Mucosa of stomach (tissue), 1 donor: ENCODE results near the gene MBOAT7.
"Not testable (repeated sequence)": the region's sequence is repeated elsewhere in the genome, so short reads cannot be mapped to it uniquely, and the experiment has no call there.

Experiments used
- H3K27me3 ChIP-seq: one replicate; pipeline ENCODE4 v1.7.0; 2013; ENCODE audit warnings: mild to moderate bottlenecking, low read length; ENCODE audit not compliant: control insufficient read depth, insufficient read depth
- H3K36me3 ChIP-seq: one replicate; pipeline ENCODE4 v1.7.0; 2013; ENCODE audit warnings: low read length; ENCODE audit not compliant: control insufficient read depth, insufficient read depth
- H3K4me1 ChIP-seq: one replicate; pipeline ENCODE4 v1.7.0; 2013; ENCODE audit warnings: mild to moderate bottlenecking, low read length; ENCODE audit not compliant: control insufficient read depth, insufficient read depth
- H3K4me3 ChIP-seq: one replicate; pipeline ENCODE4 v1.7.0; 2013; ENCODE audit warnings: low read length
- H3K9ac ChIP-seq: one replicate; pipeline ENCODE4 v1.7.0; 2013; ENCODE audit warnings: mild to moderate bottlenecking, low read length, moderate library complexity
- H3K9me3 ChIP-seq: one replicate; pipeline ENCODE4 v1.7.0; 2013; ENCODE audit warnings: mild to moderate bottlenecking, low read length, moderate library complexity; ENCODE audit not compliant: control insufficient read depth
- donor health status: Pancreatic carcinoma.

Gene MBOAT7

GRCh38 chr19:54193011-54193410 lies 3.6 kb upstream of the MBOAT7 start:
- Histone ChIP-seq H3K9me3 (no peaks in the 10 kb centered on the region), H3K36me3 (no peaks in the 10 kb centered on the region), H3K4me1 (peaks cover 19% of the 10 kb centered on the region), H3K4me3 (no peak overlapping the region), H3K27me3 (no peaks in the 10 kb centered on the region), H3K9ac (no peak overlapping the region)

DNA sequence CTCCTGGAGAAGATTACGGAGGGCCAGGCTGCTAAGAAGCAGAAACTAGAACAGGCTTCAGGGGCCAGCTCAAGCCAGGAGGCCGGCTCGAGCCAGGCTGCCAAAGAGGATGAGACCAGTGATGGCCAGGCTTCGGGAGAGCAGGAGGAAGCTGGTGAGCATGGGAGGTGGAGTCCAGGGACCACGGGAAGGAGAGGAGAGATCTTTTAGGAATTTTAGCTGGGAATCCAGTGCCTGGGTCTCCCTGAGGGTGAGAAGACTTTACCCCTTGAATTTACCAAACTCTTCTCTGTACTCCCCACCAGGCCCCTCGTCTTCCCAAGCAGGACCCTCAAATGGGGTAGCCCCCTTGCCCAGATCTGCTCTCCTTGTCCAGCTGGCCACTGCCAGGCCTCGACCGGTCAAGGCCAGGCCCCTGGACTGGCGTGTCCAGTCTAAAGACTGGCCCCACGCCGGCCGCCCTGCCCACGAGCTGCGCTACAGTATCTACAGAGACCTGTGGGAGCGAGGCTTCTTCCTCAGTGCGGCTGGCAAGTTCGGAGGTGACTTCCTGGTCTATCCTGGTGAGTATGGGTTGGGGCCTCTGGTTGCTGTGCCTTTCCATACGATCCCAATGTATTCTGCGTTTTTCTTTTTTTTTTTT lies 2.6 kb upstream of the MBOAT7 start:
- peak overlapping the region; percentile 77 for H3K4me3 ChIP-seq
- no peaks in the 10 kb centered on the region for H3K27me3 ChIP-seq
- H3K9me3 ChIP-seq: no peaks in the 10 kb centered on the region
- peak overlapping the region; percentile 90 for H3K9ac ChIP-seq
- peaks cover 27% of the 10 kb centered on the region for H3K4me1 ChIP-seq
- H3K36me3 ChIP-seq: no peaks in the 10 kb centered on the region

DNA sequence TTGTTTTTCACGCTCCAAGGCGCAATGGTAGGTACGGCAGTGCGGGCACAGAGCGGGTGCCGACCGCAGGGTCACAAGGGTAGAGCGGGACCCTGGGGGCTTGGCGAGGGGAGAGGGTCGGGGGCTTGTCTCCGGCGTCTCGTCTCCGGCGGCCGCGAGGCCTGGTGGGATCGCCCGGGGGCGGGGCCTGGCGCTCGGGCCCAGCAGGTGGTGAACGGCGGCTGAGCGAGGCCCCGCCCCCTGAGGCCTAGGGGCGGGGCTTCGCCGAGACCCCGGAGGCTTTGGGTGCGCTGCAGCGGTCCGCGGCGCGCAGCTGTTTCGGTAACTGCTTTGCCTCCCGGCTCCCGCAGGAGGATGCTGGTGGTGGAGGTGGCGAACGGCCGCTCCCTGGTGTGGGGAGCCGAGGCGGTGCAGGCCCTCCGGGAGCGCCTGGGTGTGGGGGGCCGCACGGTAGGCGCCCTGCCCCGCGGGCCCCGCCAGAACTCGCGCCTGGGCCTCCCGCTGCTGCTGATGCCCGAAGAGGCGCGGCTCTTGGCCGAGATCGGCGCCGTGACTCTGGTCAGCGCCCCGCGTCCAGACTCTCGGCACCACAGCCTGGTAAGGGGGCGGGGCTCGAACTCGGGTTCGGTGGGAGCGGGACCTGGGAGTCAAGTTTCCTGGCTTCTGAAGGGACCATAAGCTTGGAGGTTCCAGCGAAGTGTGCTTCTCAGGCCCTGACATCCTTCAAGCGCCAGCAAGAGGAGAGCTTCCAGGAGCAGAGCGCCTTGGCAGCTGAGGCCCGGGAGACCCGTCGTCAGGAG lies 1.8 kb upstream of the MBOAT7 start, which contains the start of gene TSEN34:
Gene TSEN34 (plus strand): TSS at position 298 of the 800 bp plus-strand sequence. CDS start 57 bp downstream, at position 355.
- Histone ChIP-seq H3K9ac (peak within 1 kb of the TSS; percentile 90), H3K4me1 (peaks cover 33% of the 10 kb centered on the region), H3K4me3 (peak within 1 kb of the TSS; percentile 77), H3K27me3 (no peaks in the 10 kb centered on the region), H3K36me3 (no peaks in the 10 kb centered on the region), H3K9me3 (no peaks in the 10 kb centered on the region)

GRCh38 chr19:54190503-54191010 lies 1.2 kb upstream of the MBOAT7 start:
- H3K36me3 ChIP-seq: no peaks in the 10 kb centered on the region
- H3K4me1 ChIP-seq: peaks cover 33% of the 10 kb centered on the region

DNA sequence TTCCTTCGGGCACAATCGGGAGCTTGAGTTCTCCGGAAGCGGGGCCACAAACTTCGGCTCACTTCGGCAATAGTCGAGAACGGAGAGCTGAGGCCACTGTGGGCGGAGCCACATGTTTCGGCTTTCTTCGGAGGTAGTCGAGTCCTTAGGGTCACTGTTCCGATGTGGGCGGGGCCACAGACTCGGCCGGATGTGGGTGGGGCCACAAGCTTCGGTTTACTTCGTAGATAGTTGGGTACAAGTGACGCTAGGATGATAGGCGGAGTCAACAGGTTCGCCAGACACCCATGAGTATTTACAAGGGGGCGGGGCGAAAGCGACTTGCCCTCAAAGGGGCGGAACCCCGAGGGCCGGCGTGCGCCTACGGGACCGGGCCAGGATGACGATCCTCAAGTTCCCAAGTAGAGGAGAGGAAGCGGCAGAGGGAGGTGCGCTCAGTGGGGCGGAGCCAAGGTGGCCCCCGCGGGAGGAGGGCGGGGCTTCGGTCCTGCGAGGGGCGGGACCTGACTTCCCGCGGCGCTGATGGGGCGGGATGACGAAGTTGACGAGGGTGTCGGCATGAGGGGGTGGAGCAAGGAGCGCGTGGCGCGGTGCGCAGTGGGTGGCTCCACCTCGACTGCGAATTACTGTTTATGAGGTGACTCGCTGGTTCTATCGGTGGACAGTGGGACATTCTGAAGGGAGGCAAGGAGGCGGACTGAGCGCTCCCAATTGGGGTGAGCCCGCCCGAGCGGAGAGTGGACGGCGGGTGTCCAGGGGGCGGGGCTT lies 539 bp upstream of the MBOAT7 start:
- Histone ChIP-seq H3K27me3 (no peaks in the 10 kb centered on the region), H3K36me3 (no peaks in the 10 kb centered on the region), H3K4me1 (peaks cover 33% of the 10 kb centered on the region), H3K9me3 (no peaks in the 10 kb centered on the region), H3K9ac (peak overlapping the region; percentile 90), H3K4me3 (peak overlapping the region; percentile 37)

More at GRCh38 chr19:54190503-54191010, 1.2 kb upstream of the MBOAT7 start:
- Histone ChIP-seq H3K9me3 (no peaks in the 10 kb centered on the region), H3K9ac (peak overlapping the region; percentile 90), H3K4me3 (peak overlapping the region; percentile 77), H3K27me3 (no peaks in the 10 kb centered on the region)

GRCh38 chr19:54188215-54188871 lies 1.0 kb downstream of the MBOAT7 start:
- H3K27me3 ChIP-seq: no peaks in the 10 kb centered on the region
- no peaks in the 10 kb centered on the region for H3K36me3 ChIP-seq
- no peaks in the 10 kb centered on the region for H3K9me3 ChIP-seq

DNA sequence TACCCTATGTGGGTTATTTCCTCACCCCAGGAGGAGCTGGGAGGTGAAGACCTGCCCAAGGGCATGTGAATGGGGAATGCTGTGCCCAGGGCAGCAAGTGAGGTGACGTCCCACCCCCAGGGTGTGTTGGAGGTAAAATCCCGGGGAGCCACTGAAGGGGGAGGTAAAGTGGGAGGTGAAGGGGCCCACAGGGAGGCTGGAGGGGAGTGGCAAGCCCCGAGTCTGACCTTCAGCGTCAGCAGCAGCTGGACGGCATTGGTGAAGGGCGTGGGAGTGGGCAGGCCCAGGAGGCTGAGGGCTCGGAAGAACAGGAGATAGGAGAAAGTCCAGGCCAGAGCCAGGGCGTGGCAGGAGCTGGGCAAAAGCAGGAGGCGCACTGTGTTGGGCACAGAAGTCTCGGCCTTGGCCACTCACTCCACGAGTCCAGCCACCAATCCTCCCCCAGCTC lies 2.4 kb downstream of the MBOAT7 start:
- Histone ChIP-seq H3K4me3 (no peak overlapping the region), H3K27me3 (no peaks in the 10 kb centered on the region), H3K36me3 (no peaks in the 10 kb centered on the region), H3K9ac (peak overlapping the region; percentile 24), H3K4me1 (peaks cover 28% of the 10 kb centered on the region), H3K9me3 (no peaks in the 10 kb centered on the region)

More at GRCh38 chr19:54188215-54188871, 1.0 kb downstream of the MBOAT7 start:
- peaks cover 33% of the 10 kb centered on the region for H3K4me1 ChIP-seq
- peak overlapping the region; percentile 81 for H3K9ac ChIP-seq
- peak overlapping the region; percentile 22 for H3K4me3 ChIP-seq

DNA sequence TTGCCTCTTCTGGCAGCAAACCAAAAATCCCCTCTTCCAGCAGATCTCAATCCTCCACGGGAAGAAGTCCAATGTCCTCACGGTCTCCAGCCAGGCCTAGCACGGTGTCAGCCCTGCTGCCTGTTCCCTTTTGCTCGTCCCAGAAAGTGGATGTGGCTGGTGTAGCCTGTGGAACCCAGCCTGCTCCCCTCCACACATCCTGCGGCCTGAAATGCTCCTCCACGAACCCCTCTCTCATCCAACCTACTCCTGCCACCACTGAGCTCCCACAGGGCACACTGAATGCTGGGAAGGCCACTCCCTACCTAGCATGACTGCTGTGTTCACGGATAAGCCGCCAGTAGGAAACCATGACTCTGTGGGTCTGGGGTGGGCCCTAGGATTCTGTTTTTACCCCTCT lies 3.0 kb downstream of the MBOAT7 start:
- H3K4me3 ChIP-seq: no peak overlapping the region
- H3K9ac ChIP-seq: peak overlapping the region; percentile 24
- H3K27me3 ChIP-seq: no peaks in the 10 kb centered on the region

GRCh38 chr19:54183431-54183830 lies 5.9 kb downstream of the MBOAT7 start:
- Histone ChIP-seq H3K9ac (no peak overlapping the region), H3K4me1 (peaks cover 29% of the 10 kb centered on the region), H3K27me3 (no peaks in the 10 kb centered on the region), H3K4me3 (no peak overlapping the region), H3K36me3 (no peaks in the 10 kb centered on the region), H3K9me3 (no peaks in the 10 kb centered on the region)

More for the DNA sequence above, 3.0 kb downstream of the MBOAT7 start:
- no peaks in the 10 kb centered on the region for H3K36me3 ChIP-seq
- H3K4me1 ChIP-seq: peaks cover 23% of the 10 kb centered on the region
- no peaks in the 10 kb centered on the region for H3K9me3 ChIP-seq

DNA sequence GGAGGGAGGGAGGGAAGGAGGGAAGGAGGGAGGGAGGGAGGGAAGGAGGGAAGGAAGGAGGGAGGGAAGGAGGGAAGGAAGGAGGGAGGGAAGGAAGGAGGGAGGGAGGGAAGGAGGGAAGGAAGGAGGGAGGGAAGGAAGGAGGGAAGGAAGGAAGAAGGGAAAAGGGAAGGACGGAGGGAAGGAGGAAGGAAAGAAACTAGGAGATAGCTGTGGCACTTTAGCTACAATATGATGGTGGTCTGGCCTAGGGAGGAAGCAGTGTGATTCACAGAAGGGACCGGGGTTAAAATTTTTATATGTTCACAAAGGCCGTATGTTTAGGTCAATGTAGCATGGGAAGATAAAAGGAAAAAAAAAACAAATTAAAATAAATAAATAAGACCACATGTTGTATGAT lies 7.5 kb downstream of the MBOAT7 start:
- not testable (repeated sequence) for H3K36me3 ChIP-seq

DNA sequence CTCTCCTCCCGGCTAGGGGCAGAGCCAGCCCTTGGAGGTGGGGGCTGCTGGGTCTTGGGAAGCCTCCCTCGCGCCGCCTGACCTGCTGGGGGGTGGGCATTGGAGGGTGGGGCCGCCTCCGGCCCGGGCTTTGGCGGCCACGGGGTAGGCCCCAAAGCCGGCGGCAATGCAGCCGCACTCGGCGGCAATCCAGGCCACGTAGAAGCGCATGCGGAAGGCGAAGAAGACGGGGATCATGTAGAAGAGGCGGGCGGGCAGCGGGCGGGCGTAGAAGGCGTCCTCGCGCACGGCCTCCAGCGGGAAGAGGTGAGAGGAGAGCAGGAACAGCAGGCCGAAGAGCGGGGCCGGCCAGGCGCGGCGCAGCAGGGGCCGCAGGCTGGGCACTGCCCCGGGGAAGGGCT lies 8.7 kb downstream of the MBOAT7 start:
- Histone ChIP-seq H3K4me1 (peaks cover 11% of the 10 kb centered on the region), H3K9ac (no peak overlapping the region), H3K27me3 (no peaks in the 10 kb centered on the region), H3K4me3 (no peak overlapping the region), H3K36me3 (no peaks in the 10 kb centered on the region), H3K9me3 (no peaks in the 10 kb centered on the region)

More for the DNA sequence above, 7.5 kb downstream of the MBOAT7 start:
- not testable (repeated sequence) for H3K4me3 ChIP-seq, H3K9me3 ChIP-seq, H3K9ac ChIP-seq, H3K27me3 ChIP-seq
- H3K4me1 ChIP-seq: peaks cover 16% of the 10 kb centered on the region
